Mesenchymal stem cell (in vitro differentiated cells and primary cell): ENCODE measurements around the gene RFC3. TPM values are rescaled to one million over a fixed set of nuclear protein-coding genes. Genes with fewer than 3 reads are reported as not detected.

Source experiments
- DNase-seq: peaks from one replicate; pipeline ENCODE4 v3.0.0-alpha.2; 2013
- H2AFZ ChIP-seq: one replicate; pipeline ENCODE4 v1.6.1; 2013; ENCODE audit warnings: low read depth, mild to moderate bottlenecking, control low read depth, inconsistent platforms, low read length, moderate library complexity
- H2AK5ac ChIP-seq: 2 replicates; pipeline ENCODE4 v1.6.1; 2013; ENCODE audit warnings: low read length, moderate library complexity, mild to moderate bottlenecking, inconsistent platforms; ENCODE audit not compliant: severe bottlenecking
- H2BK120ac ChIP-seq: one replicate; pipeline ENCODE4 v1.6.1; 2013; ENCODE audit warnings: low read depth, mild to moderate bottlenecking, inconsistent platforms, low read length, moderate library complexity
- H2BK12ac ChIP-seq, 2 experiments: one replicate each; pipeline ENCODE4 v1.6.1; 2013; ENCODE audit warnings: inconsistent platforms in 2 of 2, low read length in 2 of 2, mild to moderate bottlenecking in 2 of 2, moderate library complexity in 2 of 2, control low read depth in 1 of 2
- H2BK15ac ChIP-seq: one replicate; pipeline ENCODE4 v1.6.1; 2013; ENCODE audit warnings: mild to moderate bottlenecking, low read depth, inconsistent platforms; ENCODE audit not compliant: poor library complexity, severe bottlenecking
- H2BK5ac ChIP-seq: 2 replicates; pipeline ENCODE4 v1.6.1; 2013; ENCODE audit warnings: low read depth, mild to moderate bottlenecking, low read length, control low read depth, inconsistent platforms; ENCODE audit not compliant: poor library complexity, severe bottlenecking
- H3K14ac ChIP-seq, 2 experiments: one replicate each; pipeline ENCODE4 v1.6.1; 2013; ENCODE audit warnings: inconsistent platforms in 2 of 2, low read length in 2 of 2, control low read depth in 1 of 2, mild to moderate bottlenecking in 1 of 2, moderate library complexity in 1 of 2
- H3K18ac ChIP-seq, 2 experiments: one replicate each; pipeline ENCODE4 v1.6.1; 2013; ENCODE audit warnings: inconsistent platforms in 2 of 2, low read length in 2 of 2, control low read depth in 1 of 2, low read depth in 1 of 2, mild to moderate bottlenecking in 1 of 2
- H3K23ac ChIP-seq, 2 experiments: one replicate each; pipeline ENCODE4 v1.6.1; 2013; ENCODE audit warnings: inconsistent platforms in 2 of 2, low read length in 2 of 2, mild to moderate bottlenecking in 2 of 2, moderate library complexity in 2 of 2, control low read depth in 1 of 2
- H3K27ac ChIP-seq: 2 replicates; pipeline ENCODE4 v1.5.1; 2013; ENCODE audit warnings: mild to moderate bottlenecking, moderate library complexity, low read length, control low read depth, inconsistent platforms; ENCODE audit not compliant: poor library complexity, severe bottlenecking
- H3K27me3 ChIP-seq, 2 experiments: 2 replicates each; pipeline versions ENCODE4 v1.6.1 to v1.7.0; 2013; ENCODE audit warnings: low read length in 2 of 2, mild to moderate bottlenecking in 2 of 2, moderate library complexity in 2 of 2, control low read depth in 1 of 2, inconsistent platforms in 1 of 2; ENCODE audit not compliant: control insufficient read depth in 1 of 2, insufficient read depth in 1 of 2
- H3K36me3 ChIP-seq, 2 experiments: 2 replicates each; pipeline versions ENCODE4 v1.6.1 to v1.7.0; 2013; ENCODE audit warnings: low read length in 2 of 2, control low read depth in 1 of 2, inconsistent platforms in 1 of 2, low read depth in 1 of 2, mild to moderate bottlenecking in 1 of 2; ENCODE audit not compliant: insufficient read depth in 2 of 2, control insufficient read depth in 1 of 2
- H3K4ac ChIP-seq, 2 experiments: one replicate each; pipeline ENCODE4 v1.6.1; 2013; ENCODE audit warnings: inconsistent platforms in 2 of 2, low read length in 2 of 2, mild to moderate bottlenecking in 2 of 2, moderate library complexity in 2 of 2, control low read depth in 1 of 2, low read depth in 1 of 2
- H3K4me1 ChIP-seq: 2 replicates; pipeline ENCODE4 v1.6.1; 2013; ENCODE audit warnings: low read depth, low read length, control low read depth; ENCODE audit not compliant: control insufficient read depth, insufficient read depth
- H3K4me2 ChIP-seq: 2 replicates; pipeline ENCODE4 v1.6.1; 2013; ENCODE audit warnings: low read length, mild to moderate bottlenecking, inconsistent platforms; ENCODE audit not compliant: poor library complexity, severe bottlenecking
- H3K4me3 ChIP-seq, 2 experiments: 2 replicates each; pipeline versions ENCODE4 v1.5.1 to v1.7.0; 2013; ENCODE audit warnings: low read length in 2 of 2, mild to moderate bottlenecking in 2 of 2, control low read depth in 1 of 2, low read depth in 1 of 2; ENCODE audit not compliant: insufficient read depth in 1 of 2
- H3K79me1 ChIP-seq: replicated peaks from 2 replicates; pipeline ENCODE4 v1.6.1; 2013; ENCODE audit warnings: mild to moderate bottlenecking, control low read depth, low read length, inconsistent platforms; ENCODE audit not compliant: poor library complexity, severe bottlenecking
- H3K9ac ChIP-seq: 2 replicates; pipeline ENCODE4 v1.7.0; 2013; ENCODE audit warnings: mild to moderate bottlenecking, low read length, moderate library complexity
- H3K9me3 ChIP-seq: 2 replicates; pipeline ENCODE4 v1.7.0; 2013; ENCODE audit warnings: mild to moderate bottlenecking, low read length; ENCODE audit not compliant: control insufficient read depth
- H4K8ac ChIP-seq: one replicate; pipeline ENCODE4 v1.6.1; 2013; ENCODE audit warnings: inconsistent platforms, mild to moderate bottlenecking, low read length, moderate library complexity
- H4K91ac ChIP-seq: one replicate; pipeline ENCODE4 v1.6.1; 2013; ENCODE audit warnings: mild to moderate bottlenecking, low read length, inconsistent platforms
- WGBS: methylation state at CpG from one replicate; pipeline ENCODE4 v1.1.7; 2013; ENCODE audit warnings: mixed read lengths; 5-methylcytosine and 5-hydroxymethylcytosine counted together
- small RNA-seq: library from polyadenylated mRNA; stranded (forward); fragments of <200 nt; extraction: miRNeasy Mini kit (QIAGEN cat#:217004); gene quantifications from one replicate; pipeline ENCODE3, GENCODE V24; 2013; ENCODE audit warnings: low read depth

RFC3 gene

DNA sequence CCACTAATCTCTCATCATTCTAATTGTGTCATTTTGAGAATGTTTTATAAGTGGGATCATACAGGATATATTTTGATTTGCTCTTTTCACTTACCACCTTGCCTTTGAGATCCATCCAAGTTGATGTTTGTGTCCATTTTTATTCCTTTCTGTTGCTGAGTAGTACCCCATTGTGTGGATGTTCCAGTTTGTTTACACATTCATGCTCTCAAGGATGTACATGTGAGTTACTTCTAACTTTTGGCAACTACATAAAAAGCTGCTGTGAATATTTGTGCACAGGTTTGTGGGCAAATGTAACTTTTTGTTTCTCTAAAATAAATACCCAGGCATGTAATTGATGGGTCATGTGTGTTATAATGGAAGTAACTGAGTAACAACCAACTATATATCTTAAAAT is 64.9 kb downstream of the RFC3 start:
- no peak overlapping the region for H2AK5ac ChIP-seq
- no peak overlapping the region for H3K23ac ChIP-seq
- no peaks in the 10 kb centered on the region for H3K4me1 ChIP-seq
- H3K18ac ChIP-seq: no peak overlapping the region
- no peak overlapping the region for H4K91ac ChIP-seq
- no peak overlapping the region for H3K4me2 ChIP-seq
- H2BK15ac ChIP-seq: no peak overlapping the region
- H3K9ac ChIP-seq: no peak overlapping the region
- no peak overlapping the region for H3K4ac ChIP-seq
- no peak for DNase-seq
- no peak overlapping the region for H3K27ac ChIP-seq
- no peaks in the 10 kb centered on the region for H3K36me3 ChIP-seq
- no peaks in the 10 kb centered on the region for H3K9me3 ChIP-seq
- H2BK5ac ChIP-seq: no peak overlapping the region
- H2BK120ac ChIP-seq: no peak overlapping the region
- H4K8ac ChIP-seq: no peak overlapping the region
- H3K79me1 ChIP-seq: no peaks in the 10 kb centered on the region
- H3K4me3 ChIP-seq: no peak overlapping the region
- H2BK12ac ChIP-seq: no peak overlapping the region
- H3K27me3 ChIP-seq: no peaks in the 10 kb centered on the region
- no peak overlapping the region for H3K14ac ChIP-seq
- no peak overlapping the region for H2AFZ ChIP-seq

DNA sequence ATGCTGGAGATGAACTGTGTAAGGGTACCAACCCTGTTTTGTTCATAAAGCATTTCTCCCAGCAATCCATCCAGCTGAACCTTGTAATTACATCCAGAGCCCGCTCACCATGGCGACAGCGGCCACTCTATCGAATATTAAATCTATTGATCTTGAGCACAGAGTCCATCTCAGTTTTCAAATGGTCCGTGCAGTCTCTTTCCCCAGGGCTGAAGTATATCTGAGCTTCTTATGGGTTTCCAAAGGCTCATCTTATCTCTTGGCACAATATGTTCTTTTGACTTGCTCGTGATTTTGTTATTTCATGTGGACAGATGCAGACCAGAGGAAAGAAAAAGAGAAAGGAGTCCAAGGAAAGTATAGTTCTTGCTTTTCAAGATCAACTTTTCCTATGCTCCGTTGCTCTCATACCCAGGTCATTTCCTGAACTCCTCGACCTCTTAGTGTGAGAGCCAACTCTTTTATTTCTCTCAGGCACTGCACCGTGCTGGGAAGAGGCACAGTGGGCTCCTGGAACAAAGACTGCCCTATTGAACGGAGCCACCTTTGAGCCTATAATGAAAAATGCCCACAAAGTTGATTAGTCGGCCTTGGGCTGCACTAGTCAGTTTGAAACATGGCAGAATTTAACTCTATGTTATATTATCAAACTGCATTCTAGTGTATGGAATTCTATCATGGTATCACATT is 66.7 kb downstream of the RFC3 start:
- WGBS: 93% methylated on average over 11 of the region's 11 CpGs
- no peaks in the 10 kb centered on the region for H3K27me3 ChIP-seq
- H2AFZ ChIP-seq: no peak overlapping the region
- H3K23ac ChIP-seq: no peak overlapping the region
- no peak overlapping the region for H3K9ac ChIP-seq
- H2BK12ac ChIP-seq: no peak overlapping the region
- H3K4me2 ChIP-seq: no peak overlapping the region
- H3K27ac ChIP-seq: no peak overlapping the region
- H2AK5ac ChIP-seq: no peak overlapping the region
- DNase-seq: no peak
- H3K79me1 ChIP-seq: no peaks in the 10 kb centered on the region
- H3K14ac ChIP-seq: no peak overlapping the region
- H3K4ac ChIP-seq: no peak overlapping the region
- H3K18ac ChIP-seq: no peak overlapping the region
- H4K8ac ChIP-seq: no peak overlapping the region
- H3K9me3 ChIP-seq: no peaks in the 10 kb centered on the region
- no peak overlapping the region for H2BK120ac ChIP-seq
- H2BK15ac ChIP-seq: no peak overlapping the region
- H3K36me3 ChIP-seq: no peaks in the 10 kb centered on the region
- no peak overlapping the region for H4K91ac ChIP-seq
- no peak overlapping the region for H3K4me3 ChIP-seq
- no peak overlapping the region for H2BK5ac ChIP-seq
- no peaks in the 10 kb centered on the region for H3K4me1 ChIP-seq

Small RNA genes lying within 50 kb of the gene (small RNA-seq; reads per million reads assigned to genes)
- not detected for gene RNU5A-4P
